ENCODE results near the gene ZNF813.
"Not testable (repeated sequence)": the region's sequence is repeated elsewhere in the genome, so short reads cannot be mapped to it uniquely, and the experiment has no call there.

DNA sequence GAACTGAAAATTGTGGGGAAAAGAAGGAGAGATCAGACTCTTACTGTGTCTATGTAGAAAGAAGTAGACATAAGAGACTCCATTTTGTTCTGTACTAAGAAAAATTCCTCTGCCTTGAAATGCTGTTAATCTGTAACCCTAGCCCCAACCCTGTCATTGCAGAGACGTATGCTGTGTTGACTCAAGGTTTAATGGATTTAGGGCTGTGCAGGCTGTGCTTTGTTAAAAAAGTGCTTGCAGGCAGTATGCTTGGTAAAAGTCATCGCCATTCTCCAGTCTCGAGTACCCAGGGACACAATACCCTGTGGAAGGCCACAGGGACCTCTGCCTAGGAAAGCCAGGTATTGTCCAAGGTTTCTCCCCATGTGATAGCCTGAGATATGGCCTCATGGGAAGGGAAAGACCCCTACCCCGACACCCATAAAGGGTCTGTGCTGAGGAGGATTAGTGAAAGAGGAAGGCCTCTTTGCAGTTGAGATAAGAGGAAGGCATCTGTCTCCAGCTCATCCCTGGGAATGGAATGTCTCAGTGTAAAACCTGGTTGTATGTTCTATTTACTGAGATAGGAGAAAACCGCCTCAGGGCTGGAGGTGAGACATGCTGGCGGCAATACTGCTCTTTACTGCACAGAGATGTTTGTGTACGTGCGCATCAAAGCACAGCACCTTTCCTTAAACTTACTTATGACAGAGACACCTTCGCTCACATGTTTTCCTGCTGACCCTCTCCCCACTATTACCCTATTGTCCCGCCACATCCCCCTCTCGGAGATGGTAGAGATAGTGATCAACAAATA is 46.8 kb upstream of the ZNF813 start:
- TF ChIP-seq EZH2phosphoT487 (IDR thresholded peaks at IDR 0.05; ENCODE audit: borderline replicate concordance); CTCF (conservative IDR thresholded peaks at IDR 0.05; ENCODE audit: low read length): not testable (repeated sequence)

Data from Loucy (cell line).